Stimulated activated CD8-positive, alpha-beta memory T cell treated with anti-CD3 and anti-CD28 coated beads, Interleukin-7, amount 100 ng/mL, for 1 hour (primary cell): ENCODE results near the gene TCHP.

Experiments used
- DNase-seq, 2 donors: peaks; one replicate each; pipeline ENCODE4 v3.0.0-alpha.2; 2020; ENCODE audit warnings: low read depth in 2 of 2

TCHP gene

DNA sequence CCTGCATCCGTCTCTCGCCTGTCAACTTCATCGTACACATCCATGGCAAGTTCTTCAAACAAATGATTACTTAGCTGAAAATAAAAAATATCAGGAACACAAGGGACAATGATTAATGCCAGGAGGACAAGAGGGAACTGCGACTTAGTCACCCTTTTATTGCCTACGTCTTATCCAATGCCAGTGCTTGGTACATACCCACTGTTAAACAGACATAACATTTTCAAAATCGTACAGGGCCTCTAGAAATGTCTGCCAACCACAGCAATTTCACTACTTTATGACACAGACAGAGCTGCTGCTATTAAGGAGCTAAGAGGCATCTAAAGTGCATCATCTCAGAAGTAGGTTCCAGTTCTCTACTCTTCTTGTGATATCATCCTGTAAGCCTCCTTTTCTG is 61.5 kb downstream of the TCHP start:
- no peak for DNase-seq

DNA sequence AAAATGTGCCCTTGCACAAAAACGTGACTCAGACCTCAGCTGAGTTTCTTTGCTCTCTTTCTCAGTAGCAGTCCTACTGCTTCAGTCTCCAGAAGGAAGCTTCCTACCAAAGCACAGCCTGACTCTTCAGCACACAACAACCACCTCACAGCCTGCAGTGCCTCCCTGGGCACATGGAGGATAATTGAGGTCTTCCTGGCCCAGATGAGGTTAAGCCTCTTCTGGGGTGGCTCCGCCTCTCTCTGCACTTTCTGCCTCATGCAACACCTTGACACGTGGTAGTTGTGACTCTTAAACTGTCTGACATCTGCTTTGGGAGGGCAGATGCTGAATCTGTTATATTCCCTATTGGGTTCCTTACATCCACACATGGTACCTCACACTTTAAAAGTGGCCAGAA is 62.3 kb downstream of the TCHP start:
- DNase-seq = no peak

DNA sequence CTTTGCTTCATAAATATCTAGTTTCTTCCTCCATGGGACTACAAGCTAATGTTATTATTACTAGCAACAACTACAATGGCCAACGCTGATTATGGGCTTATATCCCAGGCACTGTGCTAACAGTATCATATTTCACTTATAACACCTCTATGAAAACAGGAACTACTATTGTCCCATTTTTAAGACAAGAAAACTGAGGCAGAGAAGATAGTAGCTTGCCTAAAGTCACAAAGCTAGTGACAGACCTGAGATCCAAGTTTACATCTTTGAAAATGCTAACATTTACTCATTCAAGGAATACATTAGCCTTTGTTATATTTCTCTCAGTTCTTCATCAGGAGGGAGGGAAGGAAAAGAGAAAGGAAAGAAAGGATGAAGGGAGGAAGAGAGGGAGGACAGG is 63.3 kb downstream of the TCHP start:
- DNase-seq = no peak

DNA sequence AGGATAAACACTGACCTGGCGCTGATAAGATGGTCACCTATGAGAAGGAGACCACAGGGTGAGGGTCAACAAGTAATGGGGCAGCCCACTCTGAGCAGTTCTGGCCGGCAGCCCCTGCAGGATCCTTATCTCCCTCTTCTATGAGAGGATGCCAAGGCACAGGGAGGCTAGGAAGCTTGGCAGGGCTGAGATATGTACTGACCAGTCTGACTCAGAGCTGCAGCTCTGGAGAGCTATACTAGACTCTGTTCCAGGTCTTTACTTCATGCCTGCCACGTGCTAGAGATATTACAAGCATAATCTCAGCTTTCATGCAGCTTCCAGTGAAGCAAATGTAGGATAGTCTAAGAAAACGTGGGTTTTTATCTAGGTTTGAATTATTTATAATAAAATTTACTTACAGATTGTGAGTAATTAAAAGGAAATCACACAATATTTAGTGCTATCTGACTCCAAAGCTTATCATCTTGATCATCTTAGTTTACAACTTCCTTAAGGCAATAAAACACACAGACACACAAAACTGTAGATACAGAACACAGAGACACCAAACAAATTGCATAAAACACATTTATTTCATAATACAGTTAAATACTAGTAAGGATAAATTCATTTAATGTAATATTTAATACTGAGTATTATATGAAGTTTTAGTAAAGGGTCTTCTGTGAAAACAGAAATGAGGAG is 63.8 kb downstream of the TCHP start:
- DNase-seq = no peak

DNA sequence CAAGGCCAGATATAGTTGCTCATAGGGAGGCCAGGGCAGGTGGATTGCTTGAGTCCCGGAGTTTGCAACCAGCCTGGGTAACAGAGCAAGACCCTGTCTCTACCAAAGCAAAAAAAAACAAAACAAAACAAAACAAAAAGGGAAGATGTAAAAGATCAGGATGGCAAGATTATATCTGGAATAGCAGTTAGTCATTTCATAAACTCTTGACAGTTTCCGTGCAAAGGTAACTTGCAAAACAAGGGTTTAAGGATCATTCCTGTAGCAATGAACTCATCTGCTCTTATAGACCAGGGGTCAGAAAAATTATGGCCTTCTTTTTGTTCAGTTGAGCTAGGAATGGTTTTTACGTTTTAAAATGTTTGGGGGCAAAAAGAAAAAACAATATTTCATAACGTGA is 66.5 kb downstream of the TCHP start:
- no peak for DNase-seq

DNA sequence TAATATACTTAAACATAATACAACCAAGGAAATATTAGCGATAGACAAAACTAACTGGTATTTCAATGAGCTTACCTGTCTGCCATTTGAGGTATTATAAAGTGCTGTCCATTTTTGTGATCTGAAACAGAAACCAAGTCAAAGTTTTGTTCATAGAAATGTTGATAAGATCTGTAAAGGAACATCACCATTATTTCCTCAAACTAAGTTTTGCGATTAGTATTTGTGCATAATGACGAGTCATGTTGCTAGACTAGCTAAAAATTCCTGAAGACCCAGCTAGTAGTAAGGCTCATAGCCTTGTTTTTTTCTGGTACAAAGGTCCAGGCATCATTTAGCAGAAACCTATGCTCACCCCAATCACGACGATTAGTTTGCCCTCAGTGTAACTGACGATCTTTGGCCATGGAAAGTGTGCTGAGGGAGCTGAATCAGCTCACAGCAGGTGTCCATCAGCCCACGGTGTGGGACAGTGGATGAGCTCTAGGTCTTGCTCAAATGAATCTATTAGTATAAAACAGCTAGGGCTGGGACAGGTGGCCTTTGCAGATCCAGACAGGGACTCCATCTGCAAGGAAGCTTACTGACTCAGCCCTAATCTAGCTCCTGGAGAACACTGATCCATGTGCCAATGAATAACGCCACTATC is 67.4 kb downstream of the TCHP start:
- no peak for DNase-seq
